HK-2 (cell line): ENCODE data around the gene CD99.
A peak's percentile ranks its signal among the peaks of the same experiment; 100 is the strongest.

Source experiments
- DNase-seq: peaks from one replicate; pipeline ENCODE4 v3.0.0-alpha.2; 2018; ENCODE audit not compliant: unreplicated experiment

The CD99 gene, protein sequence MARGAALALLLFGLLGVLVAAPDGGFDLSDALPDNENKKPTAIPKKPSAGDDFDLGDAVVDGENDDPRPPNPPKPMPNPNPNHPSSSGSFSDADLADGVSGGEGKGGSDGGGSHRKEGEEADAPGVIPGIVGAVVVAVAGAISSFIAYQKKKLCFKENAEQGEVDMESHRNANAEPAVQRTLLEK

DNA sequence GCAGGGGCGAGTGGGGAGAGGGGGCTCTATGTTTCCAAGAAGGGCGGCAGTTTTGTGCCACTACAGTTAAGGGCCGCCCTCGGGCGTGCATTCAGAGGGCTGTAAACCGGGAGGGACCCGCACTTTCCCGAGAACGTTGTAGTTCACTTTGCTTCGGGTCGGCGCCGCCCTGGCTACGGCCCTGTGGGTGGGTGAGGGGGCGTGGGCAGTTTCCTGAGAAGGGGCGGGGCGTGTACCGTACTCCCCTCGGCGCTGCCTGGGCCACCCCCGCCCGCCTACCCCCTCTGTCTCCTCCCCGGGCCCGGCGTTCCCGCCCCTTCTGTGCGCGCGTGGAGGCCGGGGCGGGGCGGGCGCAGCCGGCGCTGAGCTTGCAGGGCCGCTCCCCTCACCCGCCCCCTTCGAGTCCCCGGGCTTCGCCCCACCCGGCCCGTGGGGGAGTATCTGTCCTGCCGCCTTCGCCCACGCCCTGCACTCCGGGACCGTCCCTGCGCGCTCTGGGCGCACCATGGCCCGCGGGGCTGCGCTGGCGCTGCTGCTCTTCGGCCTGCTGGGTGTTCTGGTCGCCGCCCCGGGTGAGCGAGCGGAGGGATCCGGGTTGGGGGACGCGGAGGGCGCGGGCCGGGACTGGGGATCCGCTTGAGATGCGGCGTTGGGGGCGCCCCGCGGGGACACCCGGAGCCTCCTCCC is at the start of gene CD99:
Gene CD99 (plus strand): TSS at position 440 of the 687 bp plus-strand sequence. CDS start 66 bp downstream, at position 506.
- DNase-seq = peak; percentile 74

DNA sequence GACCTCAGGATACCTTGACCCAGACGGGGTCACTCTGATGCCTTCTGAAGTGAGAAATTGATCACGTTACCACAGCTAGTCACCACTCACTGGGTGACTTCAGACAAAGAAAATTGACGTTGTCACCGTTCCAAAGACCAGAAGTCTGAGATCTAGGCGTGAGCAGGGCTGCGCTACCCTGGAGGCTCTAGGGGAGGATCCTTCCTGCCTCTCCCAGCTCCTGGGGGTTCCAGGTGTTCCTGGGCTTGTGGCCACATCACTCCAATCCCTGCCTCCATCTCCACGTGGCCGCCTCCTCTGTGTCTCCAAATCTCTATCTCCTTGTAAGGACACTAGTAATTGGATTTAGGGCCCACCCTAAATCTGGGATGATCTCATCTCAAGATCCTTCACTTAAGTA is 48.9 kb upstream of the CD99 start:
- no peak for DNase-seq

DNA sequence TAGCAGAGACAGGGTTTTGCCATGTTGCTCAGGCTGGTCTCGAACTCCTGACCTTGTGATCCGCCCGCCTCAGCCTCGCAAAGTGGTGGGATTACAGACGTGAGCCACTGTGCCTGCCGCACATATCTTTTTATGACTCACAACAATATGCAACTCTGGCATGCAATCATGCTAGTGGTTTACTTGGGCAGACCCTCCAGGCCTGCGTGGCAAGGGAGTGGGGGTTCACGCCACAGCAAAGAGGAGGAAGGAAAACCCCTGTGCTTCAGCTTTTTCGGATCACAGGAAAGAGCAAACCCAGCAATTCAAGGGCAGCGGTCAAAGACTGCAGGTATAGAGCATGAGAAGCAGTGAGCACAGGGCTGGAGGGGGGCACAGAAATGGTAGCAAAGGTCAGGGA is 48.3 kb upstream of the CD99 start:
- DNase-seq = no peak

DNA sequence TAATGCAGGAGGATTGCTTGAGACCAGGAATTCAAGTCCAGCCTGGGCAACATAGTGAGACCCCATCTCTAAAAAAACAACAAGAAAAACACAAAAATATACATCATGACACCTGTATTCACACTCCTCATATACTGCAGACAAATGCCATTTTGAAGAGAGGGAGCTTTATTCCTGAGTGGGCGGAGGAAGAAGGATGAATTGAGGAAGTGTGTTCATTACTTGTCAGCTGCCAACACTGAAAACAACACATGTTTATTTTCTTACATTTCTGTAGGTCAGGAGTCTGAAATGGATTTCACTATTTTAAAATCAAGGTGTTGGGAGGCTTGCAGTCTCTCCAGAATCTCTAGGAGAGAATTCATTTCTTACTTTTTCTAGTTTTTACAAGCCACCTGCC is 47.2 kb upstream of the CD99 start:
- no peak for DNase-seq

DNA sequence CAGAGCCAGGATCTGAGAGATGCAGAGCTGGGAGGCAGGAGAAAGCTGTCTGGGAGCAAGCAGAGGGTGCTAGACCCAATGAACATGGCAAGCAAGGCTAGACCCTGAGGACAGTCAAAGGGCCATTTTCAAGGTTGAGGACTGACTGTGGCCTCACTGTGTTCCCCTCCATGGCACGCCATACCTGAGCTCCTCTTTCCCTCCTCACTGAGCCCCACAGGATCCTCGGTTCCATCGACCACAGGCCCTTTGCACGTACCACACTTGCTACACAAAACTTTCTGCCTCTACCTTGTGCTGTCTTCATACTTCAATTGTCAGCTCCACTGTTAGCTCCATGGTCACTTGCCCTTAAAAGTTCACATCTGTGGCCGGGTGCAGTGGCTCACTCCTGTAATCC is 45.5 kb upstream of the CD99 start:
- DNase-seq = no peak

DNA sequence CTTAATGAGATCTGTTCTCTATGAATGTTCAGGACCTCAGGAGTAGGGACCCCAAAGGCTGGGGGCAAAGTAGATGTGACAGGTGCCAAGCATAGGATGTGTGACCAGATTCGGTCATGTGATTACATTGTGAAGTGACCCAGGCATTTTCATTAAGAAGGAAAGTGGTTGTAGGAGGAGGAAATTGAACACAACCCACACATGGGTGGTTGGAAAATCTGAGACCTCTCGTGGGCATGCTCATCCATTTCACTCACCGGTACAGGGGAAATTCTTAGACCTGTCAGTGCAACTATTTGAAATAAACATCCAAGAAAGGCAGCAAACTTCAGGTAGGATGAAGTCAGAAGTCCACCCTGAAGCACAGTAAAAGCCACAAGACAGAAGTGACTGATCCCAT is 43.5 kb upstream of the CD99 start:
- DNase-seq = no peak

DNA sequence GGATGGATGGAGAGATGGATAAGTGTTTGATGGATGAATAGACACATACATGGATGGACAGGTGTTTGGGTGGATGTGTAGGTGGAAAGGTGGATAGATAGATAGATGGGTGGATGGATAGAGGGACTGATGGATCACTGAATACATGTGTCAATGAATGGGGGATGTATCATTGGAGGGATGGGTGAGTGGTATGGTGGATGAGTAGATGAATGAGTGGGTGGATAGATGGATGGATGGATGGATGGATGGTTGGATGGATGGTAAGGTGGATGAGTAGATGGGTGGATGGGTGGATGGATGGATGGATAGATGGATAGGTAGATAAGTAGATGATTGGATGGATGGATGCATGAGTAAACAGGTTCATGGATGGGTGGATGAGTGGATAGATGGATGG is 41.1 kb upstream of the CD99 start:
- DNase-seq = no peak

DNA sequence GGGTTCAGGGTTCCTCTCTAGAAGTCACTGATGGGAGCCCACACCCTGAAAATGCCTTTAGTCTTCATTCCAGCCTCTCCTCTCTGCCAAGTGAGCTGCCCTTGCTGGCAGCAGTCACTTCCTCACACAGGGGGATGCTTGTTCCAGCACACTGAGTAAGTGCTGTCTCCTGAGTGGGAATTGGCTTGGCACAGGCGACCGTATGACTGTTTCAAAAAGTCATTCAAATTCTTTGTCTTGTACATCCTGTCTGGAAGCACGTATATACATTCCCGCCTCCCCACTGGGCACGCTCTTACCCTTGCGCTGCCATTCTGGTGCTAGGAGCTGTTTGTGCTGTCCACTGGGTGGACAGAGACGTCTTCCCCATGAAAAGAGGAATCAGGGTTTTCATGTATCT is 40.2 kb upstream of the CD99 start:
- no peak for DNase-seq

DNA sequence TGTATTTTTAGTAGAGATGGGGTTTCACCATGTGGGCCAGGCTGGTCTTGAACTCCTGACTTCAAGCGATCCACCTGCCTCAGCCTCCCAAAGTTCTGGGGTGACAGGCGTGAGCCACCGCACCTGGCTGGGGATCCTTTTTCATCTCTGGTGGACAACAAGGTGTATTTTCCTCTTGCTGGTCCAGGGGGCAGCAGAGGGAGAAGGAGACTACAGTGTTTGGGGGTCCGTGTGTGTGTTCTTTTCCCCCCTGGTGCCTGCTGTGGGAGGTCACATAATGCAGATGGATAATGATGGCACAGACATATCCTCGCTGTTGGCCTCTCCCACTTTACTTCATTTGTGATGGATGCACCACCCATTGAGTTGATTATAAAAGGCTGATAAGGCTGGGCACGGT is 39.0 kb upstream of the CD99 start:
- DNase-seq = no peak

DNA sequence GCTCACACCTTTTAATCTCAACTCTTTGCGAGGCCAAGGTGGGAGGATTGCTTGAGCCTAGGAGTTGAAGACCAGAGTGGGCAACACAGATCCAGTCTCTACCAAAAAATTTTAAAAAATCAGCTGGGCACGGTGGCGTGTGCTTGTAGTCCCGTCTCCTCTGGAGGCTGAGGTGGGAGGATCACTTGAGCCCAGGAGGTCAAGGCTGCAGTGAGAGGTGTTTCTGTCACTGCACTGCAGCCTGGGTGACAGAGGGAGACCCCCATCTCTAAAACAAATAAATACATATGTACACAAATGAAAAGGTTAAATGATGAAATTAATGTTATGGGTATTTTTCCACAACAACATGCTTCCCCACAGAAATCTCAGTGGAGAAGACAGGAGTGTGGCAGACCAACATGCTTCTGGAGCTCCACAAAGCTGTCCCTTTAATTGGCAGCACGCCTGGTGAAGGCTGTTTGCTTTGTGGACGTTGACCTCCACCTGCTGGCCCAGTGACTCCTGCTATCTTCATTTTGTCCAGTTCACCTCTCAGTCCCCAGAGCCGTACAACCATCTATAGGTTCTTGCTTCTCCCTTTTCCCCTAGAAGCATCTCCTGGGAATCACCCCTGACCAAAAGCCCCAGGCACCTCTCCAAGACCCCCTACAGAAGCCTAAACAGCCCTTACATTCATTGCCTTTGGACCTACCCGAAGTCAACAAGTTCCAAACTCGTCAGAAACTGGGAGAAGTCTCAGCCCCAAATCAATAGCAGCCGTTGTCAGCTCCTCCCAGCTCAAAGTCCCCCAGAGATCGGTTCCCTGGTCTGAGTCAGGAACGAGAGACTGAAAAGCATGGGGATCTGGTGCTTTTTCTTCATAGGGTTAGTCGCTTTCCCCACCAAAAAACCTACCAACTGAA is 36.4 kb upstream of the CD99 start:
- DNase-seq = no peak

DNA sequence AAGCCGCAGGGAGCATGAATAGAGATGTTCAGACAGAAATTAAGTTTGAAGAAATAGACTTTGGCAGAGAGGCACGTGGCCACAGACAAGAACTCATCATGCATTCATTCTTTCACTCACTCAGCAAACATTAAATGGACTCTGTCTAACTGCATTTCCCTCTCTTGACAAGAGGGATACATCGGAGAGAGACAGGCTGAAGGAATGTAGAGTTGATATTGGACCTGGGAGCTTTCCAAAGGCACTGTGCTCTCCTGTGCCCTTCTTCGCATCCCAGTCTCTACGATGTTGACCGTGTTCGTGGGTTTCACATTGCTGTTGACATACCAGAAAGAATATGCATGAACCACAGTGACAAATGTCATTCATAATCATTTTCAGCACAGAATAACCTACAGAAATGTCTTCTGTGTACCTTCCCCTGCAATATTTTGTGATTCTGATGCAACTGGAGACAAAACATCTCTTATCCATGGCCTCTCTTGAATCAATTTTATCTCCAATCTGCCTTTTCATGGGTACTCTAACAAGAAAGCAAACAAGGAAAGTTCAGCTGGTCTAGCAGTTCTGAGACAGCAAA is 34.7 kb upstream of the CD99 start:
- no peak for DNase-seq

DNA sequence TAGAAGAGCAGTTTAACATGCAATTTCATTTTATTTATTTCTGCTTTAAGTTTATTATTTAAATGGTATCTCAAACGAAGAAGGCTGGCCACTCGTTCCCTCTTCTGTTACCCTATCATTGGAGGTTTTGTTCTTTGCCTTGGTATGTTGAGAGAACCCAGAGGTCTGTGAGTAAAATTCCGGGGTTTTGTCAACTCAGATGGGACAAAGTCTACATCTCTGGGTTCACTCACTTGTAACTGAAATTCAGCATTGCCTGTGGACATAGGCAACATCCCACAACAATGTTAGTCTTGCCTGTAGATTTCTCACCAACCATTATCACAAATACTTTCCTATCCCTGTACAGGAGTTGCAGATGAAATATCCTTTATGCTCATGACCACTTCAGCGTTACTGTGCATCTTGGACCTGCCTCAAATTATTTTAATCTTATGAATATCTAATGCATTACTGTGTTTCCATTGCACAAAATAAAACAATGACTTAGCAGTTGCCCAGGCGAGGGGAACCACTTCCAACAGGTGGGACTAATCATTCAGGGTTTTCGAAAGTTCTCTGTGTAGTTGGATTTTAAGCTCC is 33.5 kb upstream of the CD99 start:
- DNase-seq = no peak

DNA sequence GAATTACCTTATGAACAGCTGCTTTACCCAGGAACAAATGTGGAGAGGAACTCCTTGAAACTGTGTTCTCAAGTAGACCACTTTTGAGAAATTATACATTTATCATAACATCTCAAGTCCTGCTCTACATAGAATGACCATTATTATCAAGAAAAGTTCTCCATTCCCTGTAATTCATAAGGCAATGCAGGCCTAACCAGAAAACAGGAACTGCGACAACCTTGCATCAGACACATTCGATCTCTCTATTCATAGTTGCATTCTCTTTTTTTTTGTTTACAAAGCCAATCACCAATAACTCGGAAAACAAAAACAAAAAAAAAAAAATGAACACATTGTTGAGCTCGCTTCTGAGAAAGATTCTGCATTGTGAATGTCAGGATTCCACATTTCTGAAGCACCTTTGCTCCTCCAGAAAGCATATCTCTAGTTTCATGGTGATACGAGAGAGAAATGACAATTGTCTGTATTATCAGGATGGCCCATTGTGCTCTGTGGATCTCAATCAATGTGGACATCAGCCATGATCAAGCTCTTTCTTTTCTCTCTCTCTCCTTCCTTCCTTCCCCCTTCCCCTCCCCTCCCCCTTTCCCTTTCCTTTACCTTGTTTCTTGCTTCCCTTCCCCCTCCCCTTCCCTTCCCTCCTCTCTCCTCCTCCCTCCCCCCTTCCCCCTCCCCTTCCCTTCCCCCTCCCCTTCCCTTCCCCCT is 32.4 kb upstream of the CD99 start:
- no peak for DNase-seq

DNA sequence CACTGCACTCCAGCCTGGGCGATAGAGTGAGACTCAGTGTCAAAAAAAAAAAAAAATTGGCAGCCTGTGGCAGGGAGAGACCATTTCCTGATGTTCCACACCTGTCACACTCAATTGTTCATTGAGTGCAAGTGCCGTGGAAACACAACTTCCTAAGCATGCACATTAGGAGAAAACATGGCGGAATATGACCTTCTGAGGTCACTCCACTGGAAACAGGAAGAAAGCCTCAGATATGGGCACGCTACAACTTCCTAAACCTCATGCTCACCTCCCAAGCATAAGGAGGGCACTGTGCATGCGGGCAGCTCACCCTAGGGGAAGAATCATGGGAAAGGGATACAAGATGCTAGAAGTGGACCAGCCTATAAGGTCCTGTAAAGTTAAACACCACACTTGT is 28.5 kb upstream of the CD99 start:
- no peak for DNase-seq

DNA sequence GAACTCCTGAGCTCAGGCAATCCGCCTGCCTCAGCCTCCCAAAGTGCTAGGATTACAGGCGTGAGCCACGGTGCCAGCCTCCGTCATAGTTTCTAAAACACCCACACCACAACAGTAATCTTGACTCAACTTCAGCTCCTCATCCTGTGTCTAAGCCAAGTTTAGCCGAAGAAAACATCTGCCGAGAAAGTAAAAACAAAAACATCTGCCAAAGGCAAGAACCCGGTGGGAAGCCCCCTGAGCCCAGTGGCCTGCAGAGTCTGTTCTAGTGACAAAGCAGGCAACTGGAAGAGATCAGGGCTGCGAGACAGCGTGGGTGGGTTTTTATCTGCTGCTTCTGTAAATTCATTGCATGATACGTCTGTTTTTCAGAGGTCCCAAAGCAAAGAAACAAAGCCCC is 26.6 kb upstream of the CD99 start:
- no peak for DNase-seq

DNA sequence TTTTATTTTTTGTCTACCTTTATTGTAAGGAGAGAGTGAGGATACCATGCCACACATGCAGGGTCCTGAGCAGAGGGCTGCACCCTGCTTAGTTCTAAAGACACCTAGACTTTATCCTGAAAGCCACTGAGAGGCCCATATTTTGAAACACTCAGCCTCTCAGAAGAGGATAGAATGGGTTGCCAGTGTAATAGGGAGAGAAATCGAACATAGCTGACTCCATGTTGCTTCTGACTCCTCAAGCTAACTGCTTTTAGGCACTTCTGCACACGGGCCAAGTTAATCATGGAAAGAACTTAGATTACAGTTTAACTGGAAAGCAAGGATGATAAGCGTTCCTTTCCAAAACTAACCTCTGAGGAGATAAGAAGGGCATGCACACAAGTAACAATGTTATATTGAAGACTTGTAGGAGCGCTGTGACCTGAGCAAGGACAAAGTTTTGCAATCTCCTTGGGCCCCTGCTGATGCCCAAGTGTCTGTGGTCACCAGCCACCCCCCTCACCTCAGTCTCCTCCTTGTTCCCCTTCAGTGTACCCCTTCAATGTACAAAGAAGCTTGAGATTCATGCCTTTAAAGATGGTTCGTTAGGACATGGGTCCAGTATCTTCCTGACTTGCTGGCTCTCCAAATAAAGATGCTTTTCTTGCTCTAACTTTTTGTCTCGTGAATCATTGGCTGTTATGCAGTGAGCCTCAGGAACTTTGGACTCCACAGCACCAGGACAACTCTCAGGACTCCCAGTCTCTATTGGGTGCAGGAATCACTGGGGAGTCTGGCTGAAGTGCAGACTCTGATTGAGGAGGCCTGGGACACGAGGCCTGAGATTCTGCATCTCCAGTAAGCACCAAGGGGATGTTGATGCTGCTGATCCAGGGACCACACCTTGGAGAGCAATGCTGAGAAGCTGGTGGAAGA is 25.4 kb upstream of the CD99 start:
- no peak for DNase-seq

DNA sequence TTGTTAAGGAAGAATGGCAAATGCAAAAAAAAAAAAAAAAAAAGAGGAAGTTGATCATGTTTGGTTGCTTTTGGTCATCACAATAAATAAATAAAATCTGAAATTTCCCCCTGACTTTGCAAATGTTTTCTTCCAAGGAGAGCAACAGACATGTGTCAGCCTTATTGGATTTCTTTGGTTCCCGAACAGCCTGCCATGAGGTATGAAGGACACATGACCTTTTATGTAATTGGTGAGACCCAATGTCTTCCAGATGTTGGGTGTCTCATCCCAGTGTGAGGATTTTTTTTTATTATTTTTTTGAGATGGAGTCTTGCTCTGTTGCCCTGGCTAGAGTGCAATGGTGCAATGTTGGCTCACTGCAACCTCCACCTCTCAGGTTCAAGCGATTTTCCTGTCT is 24.6 kb upstream of the CD99 start:
- DNase-seq = no peak

DNA sequence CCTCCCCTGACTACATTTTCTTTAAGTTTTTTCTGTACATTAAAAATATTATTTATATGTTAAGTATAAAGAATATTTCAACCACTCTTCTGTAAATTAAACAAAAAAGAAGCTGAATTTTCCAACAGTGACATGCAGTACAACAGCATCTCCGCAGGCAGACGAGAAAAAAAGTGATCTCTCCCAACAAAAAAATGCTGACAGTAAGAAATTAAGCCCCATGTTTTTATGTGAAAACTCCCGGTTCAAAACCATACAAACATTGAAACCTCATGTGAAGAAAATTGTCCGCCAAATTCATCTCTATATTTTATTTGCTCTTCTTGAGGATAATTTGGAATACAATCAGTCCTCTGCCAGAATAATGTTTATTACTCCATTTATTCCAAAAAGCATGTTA is 20.1 kb upstream of the CD99 start:
- DNase-seq = no peak

DNA sequence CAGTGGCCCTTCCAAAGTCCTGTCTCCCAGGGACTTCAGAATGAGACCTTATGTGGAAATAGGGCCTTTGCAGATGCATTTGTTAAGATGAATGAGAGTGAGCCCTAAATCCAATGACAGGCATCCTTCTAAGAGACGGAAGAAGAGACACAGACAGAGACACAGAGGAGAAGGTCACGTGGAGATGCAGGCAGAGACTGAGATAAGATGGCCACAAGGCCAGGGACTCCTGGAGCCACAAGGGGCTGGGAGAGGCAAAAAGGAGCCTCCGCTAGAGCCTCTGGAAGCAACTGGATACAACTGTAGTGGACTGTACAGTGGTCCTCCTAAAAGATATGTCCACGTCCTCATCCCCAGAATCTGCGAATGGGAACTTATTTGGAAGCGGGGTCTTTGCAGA is 19.0 kb upstream of the CD99 start:
- no peak for DNase-seq

DNA sequence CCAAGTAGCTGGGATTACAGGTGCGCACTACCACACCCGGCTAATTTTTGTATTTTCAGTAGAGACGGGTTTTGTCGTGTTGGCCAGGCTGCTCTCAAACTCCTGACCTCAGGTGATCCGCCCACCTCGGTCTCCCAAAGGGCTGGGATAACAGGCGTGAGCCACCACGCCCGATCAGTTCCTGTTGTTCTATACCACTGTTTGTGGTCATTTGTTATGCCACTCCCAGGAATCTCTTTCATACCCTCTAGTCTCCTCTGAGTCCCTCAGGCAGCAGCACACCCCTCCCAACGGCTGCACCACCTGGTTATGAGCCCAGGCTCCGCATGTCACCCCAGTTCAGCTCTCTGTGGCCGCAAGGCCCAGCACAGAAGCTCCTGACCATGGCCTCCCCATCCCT is 17.5 kb upstream of the CD99 start:
- no peak for DNase-seq
